Aorta (tissue), 5 donors: Measurements from ENCODE around the gene PSMD1. TPM values are rescaled to one million over a fixed set of nuclear protein-coding genes. Genes with fewer than 3 reads are reported as not detected.

ENCODE experiments used
- ATAC-seq: fragments of 200-7000 bp; cut with Tn5 transposase; one replicate; pipeline ENCODE4 v1.9.1; 2022; ENCODE audit warnings: moderate library complexity; ENCODE audit not compliant: low FRiP score
- DNase-seq, 2 donors: peaks; one replicate each; pipeline ENCODE4 v3.0.0-alpha.2; 2020
- H3K27ac ChIP-seq, 2 donors: one replicate each; pipeline ENCODE4 v1.5.1; 2013; ENCODE audit warnings: low read length in 2 of 2, mild to moderate bottlenecking in 2 of 2, moderate library complexity in 2 of 2, control low read depth in 1 of 2, inconsistent platforms in 1 of 2, low read depth in 1 of 2
- H3K27me3 ChIP-seq, 2 donors: one replicate each; pipeline ENCODE4 v1.6.1; 2013; ENCODE audit warnings: control low read depth in 1 of 2, low read length in 1 of 2, mild to moderate bottlenecking in 1 of 2, moderate library complexity in 1 of 2; ENCODE audit not compliant: insufficient read depth in 2 of 2, control insufficient read depth in 1 of 2
- H3K36me3 ChIP-seq, 2 donors: one replicate each; pipeline ENCODE4 v1.6.1; 2013; ENCODE audit warnings: control low read depth in 1 of 2, low read length in 1 of 2, mild to moderate bottlenecking in 1 of 2; ENCODE audit not compliant: insufficient read depth in 2 of 2, control insufficient read depth in 1 of 2
- H3K4me1 ChIP-seq, 2 donors: one replicate each; pipeline ENCODE4 v1.6.1; 2013; ENCODE audit warnings: low read length in 2 of 2, control low read depth in 1 of 2, mild to moderate bottlenecking in 1 of 2, moderate library complexity in 1 of 2; ENCODE audit not compliant: insufficient read depth in 2 of 2, control insufficient read depth in 1 of 2
- H3K4me3 ChIP-seq, 2 donors: one replicate each; pipeline ENCODE4 v1.5.1; 2013; ENCODE audit warnings: low read length in 2 of 2, control low read depth in 1 of 2, mild to moderate bottlenecking in 1 of 2
- H3K9me3 ChIP-seq: one replicate; pipeline ENCODE4 v1.6.1; 2013; ENCODE audit warnings: mild to moderate bottlenecking, low read length; ENCODE audit not compliant: control insufficient read depth
- WGBS, 2 donors: extraction: QIAGEN DNeasy Blood & Tissue Kit; methylation state at CpG; one replicate each; pipeline ENCODE4 v1.1.7; 2013; 5-methylcytosine and 5-hydroxymethylcytosine counted together
- intact Hi-C, 2 donors: fragments of 100-400 bp; cut with DNase I; formaldehyde crosslinking; loops; one replicate each; pipeline versions ENCODE4 v1.14.2 to v1.15.0; 2022
- polyA plus RNA-seq, 2 donors: library from polyadenylated mRNA; stranded (reverse); fragments of 200-250 nt; gene quantifications; one replicate each; pipeline ENCODE4 v1.2.3, GENCODE V29; 2013
- total RNA-seq, 2 donors: library from RNA; stranded (reverse); fragmentation: NEBNext Ultra II Directional; extraction: Animal tissue kit (Norgen Biotek cat#: 25700); gene quantifications; one replicate each; pipeline ENCODE4 v1.2.1, GENCODE V29; 2021
- donor health status: healthy with polysubstance abuse.
- donor health status: Bipolar disorder and iron deficiency.
- donor health status: DM: no; HTN: no; CAD: no.
- donor health status: DM: no; HTN: no; CAD: no.
- donor health status: DM: yes; HTN: yes; CAD: no.

PSMD1 gene
- total and polyA plus RNA-seq, 4 donors, result 27.8 to 69.7 (median 51.5) TPM

DNA sequence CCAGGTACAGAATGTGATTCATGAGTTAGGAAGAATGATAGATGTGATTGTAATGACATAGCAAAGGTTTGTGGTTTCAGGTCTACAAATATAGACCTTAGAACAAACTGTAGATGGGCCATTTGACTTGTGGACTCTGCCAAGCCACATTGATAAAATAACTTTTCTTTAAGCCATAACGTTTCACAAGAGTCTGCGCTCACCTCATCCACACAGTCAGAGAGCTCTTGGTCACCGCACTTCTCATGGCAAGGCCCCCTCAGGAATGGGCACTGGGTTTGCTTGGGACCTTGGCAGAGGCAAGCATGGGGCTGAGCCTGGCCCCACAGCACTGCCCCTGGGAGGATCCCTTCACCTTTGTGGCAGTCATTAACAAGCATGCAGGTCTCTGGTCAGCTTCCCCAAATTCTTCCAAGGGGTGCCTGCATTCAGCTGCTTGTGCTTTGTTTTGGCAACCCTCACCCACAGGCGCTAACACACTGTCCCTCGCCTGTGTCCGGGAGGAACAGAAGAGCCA lies 155.7 kb downstream of the PSMD1 start:
- peak; percentile 77 for ATAC-seq

GRCh38 chr2:231213931-231214642 lies 157.4 kb downstream of the PSMD1 start:
- ATAC-seq (no peak), DNase-seq (no peak)
- H3K27me3 ChIP-seq, result no peaks in the 10 kb centered on the region
- H3K4me1 ChIP-seq, result no peaks in the 10 kb centered on the region
- intact Hi-C loops, result no loop called here
- H3K4me3 ChIP-seq, result no peak overlapping the region
- no peaks in the 10 kb centered on the region for H3K9me3 ChIP-seq
- 95 to 96% methylated on average over 6 of the region's 6 CpGs for WGBS, 2 donors
- no peak overlapping the region for H3K27ac ChIP-seq
- H3K36me3 ChIP-seq, result peaks cover 3 to 5% of the 10 kb centered on the region in 2 donors

More for the DNA sequence above, 155.7 kb downstream of the PSMD1 start:
- peak overlapping the region; percentile 43 to 66 for H3K27ac ChIP-seq
- WGBS, 2 donors, result 55 to 56% methylated on average over 6 of the region's 6 CpGs
- intact Hi-C loops, result no loop called here
- H3K27me3 ChIP-seq, result no peaks in the 10 kb centered on the region
- no peaks in the 10 kb centered on the region for H3K9me3 ChIP-seq
- H3K4me1 ChIP-seq, result no peaks in the 10 kb centered on the region
- no peak overlapping the region for H3K4me3 ChIP-seq
- no peak for DNase-seq
- H3K36me3 ChIP-seq, result peaks cover 3 to 5% of the 10 kb centered on the region in 2 donors

- WGBS, 2 donors, result 74 to 76% methylated on average over 3 of the region's 3 CpGs
These were observed 161.7 kb downstream of the PSMD1 start for GRCh38 chr2:231218366-231218765.

GRCh38 chr2:231219289-231219688 lies 162.6 kb downstream of the PSMD1 start:
- WGBS, 2 donors, result 72 to 80% methylated on average over 3 of the region's 3 CpGs

More at GRCh38 chr2:231218366-231218765, 161.7 kb downstream of the PSMD1 start:
- Histone ChIP-seq H3K27ac (no peak overlapping the region), H3K36me3 (peaks cover 3 to 5% of the 10 kb centered on the region in 2 donors), H3K9me3 (no peaks in the 10 kb centered on the region), H3K4me3 (no peak overlapping the region), H3K27me3 (no peaks in the 10 kb centered on the region), H3K4me1 (peaks cover 0 to 2% of the 10 kb centered on the region in 2 donors)
- ATAC-seq (no peak), DNase-seq (no peak)
- intact Hi-C loops, result no loop called here

GRCh38 chr2:231221761-231222160 lies 165.1 kb downstream of the PSMD1 start:
- Histone ChIP-seq H3K9me3 (no peaks in the 10 kb centered on the region), H3K27me3 (no peaks in the 10 kb centered on the region), H3K4me3 (no peak overlapping the region), H3K4me1 (peaks cover 0 to 2% of the 10 kb centered on the region in 2 donors), H3K27ac (peak overlapping the region; percentile 72 to 93), H3K36me3 (peaks cover 0 to 3% of the 10 kb centered on the region in 2 donors)
- ATAC-seq, result no peak
- no peak for DNase-seq
- intact Hi-C loops, result loop anchor here (2.0 to 10.0 kb wide), 2 partner anchors 117 to 193 kb away; no protein-coding TSS in a partner anchor
- 87 to 89% methylated on average over 3 of the region's 3 CpGs for WGBS, 2 donors

More at GRCh38 chr2:231219289-231219688, 162.6 kb downstream of the PSMD1 start:
- Histone ChIP-seq H3K9me3 (no peaks in the 10 kb centered on the region), H3K4me3 (no peak overlapping the region), H3K27ac (no peak overlapping the region), H3K27me3 (no peaks in the 10 kb centered on the region), H3K36me3 (peaks cover 3 to 4% of the 10 kb centered on the region in 2 donors), H3K4me1 (peaks cover 0 to 2% of the 10 kb centered on the region in 2 donors)
- no peak for DNase-seq
- intact Hi-C loops, result no loop called here
- ATAC-seq, result no peak

Other genes starting within 250 kb of the PSMD1 start
- gene ITM2C, start 191.9 kb upstream of the PSMD1 start, total RNA-seq, result 10 to 100 TPM; 59.6 to 99.5 TPM
- gene ITM2C, start 191.9 kb upstream of the PSMD1 start, polyA plus RNA-seq, result 100 to 1,000 TPM in 1 of 2 donors, 10 to 100 TPM in 1; 81.5 to 117 TPM
- under 1 TPM in 1 of 2 donors, not detected in 1; 0.18 TPM for gene GPR55, start 131.6 kb upstream of the PSMD1 start, total RNA-seq
- gene GPR55, start 131.6 kb upstream of the PSMD1 start, polyA plus RNA-seq, result not detected
- not detected for gene SPATA3, start 60.7 kb upstream of the PSMD1 start, total RNA-seq
- gene SPATA3, start 60.7 kb upstream of the PSMD1 start, polyA plus RNA-seq, result not detected
- gene C2orf72, start 19.3 kb upstream of the PSMD1 start, total RNA-seq, result under 1 TPM in 1 of 2 donors, not detected in 1; 0.15 TPM
- 1 to 10 TPM in 1 of 2 donors, under 1 TPM in 1; 0.13 to 2.4 TPM for gene C2orf72, start 19.3 kb upstream of the PSMD1 start, polyA plus RNA-seq
- gene HTR2B, start 68.2 kb downstream of the PSMD1 start, total RNA-seq, result 1 to 10 TPM; 2.0 to 5.1 TPM
- 1 to 10 TPM; 2.8 to 6.6 TPM for gene HTR2B, start 68.2 kb downstream of the PSMD1 start, polyA plus RNA-seq
- 10 to 100 TPM; 50.7 to 86.8 TPM for gene ARMC9, start 141.8 kb downstream of the PSMD1 start, total RNA-seq
- 10 to 100 TPM in 1 of 2 donors, 1 to 10 TPM in 1; 6.9 to 10.5 TPM for gene ARMC9, start 141.8 kb downstream of the PSMD1 start, polyA plus RNA-seq